ENCODE results near the gene BHLHE40. TPM values are rescaled to one million over a fixed set of nuclear protein-coding genes. Genes with fewer than 3 reads are reported as not detected.

Gene BHLHE40
- total and polyA plus RNA-seq, 2 of the 8 experiments (the other 6 are each of a cell fraction or from before 2014, with no cell fraction given): 1.5 to 2.2 TPM

GRCh38 chr3:5010140-5010539, 30.9 kb downstream of the BHLHE40 start (continued):
- no peak for TF ChIP-seq CHD7 (IDR thresholded peaks at IDR 0.05; ENCODE audit: insufficient replicate concordance, low read length)
